ENCODE data around the gene YBX1. TPM values are rescaled to one million over a fixed set of nuclear protein-coding genes. Genes with fewer than 3 reads are reported as not detected.

The YBX1 gene
- total and polyA plus RNA-seq, 4 donors: 107 to 530 (median 204) TPM

- Histone ChIP-seq H3K27ac (ENCODE audit: low read depth in 1 of 2, low read length in 2 of 2) (no peak overlapping the region), H3K9me3 (ENCODE audit: control insufficient read depth in 4 of 4, low read length in 3 of 4) (no peaks in the 10 kb centered on the region), H3K27me3 (ENCODE audit: control insufficient read depth in 4 of 4, insufficient read depth in 4 of 4, low read length in 3 of 4) (no peaks in the 10 kb centered on the region), H3K9ac (ENCODE audit: low read depth in 1 of 2, low read length in 2 of 2) (no peak overlapping the region), H3K36me3 (ENCODE audit: control insufficient read depth in 4 of 4, insufficient read depth in 3 of 4, low read depth in 1 of 4, low read length in 3 of 4) (no peaks in the 10 kb centered on the region), H3K4me1 (ENCODE audit: control insufficient read depth in 4 of 4, insufficient read depth in 4 of 4, low read length in 3 of 4) (peaks cover 2 to 6% (median 4%) of the 10 kb centered on the region in 4 donors), H3K4me3 (ENCODE audit: low read depth in 1 of 3, low read length in 3 of 3) (no peak overlapping the region)
- WGBS: 87% methylated on average over 14 of the region's 14 CpGs
- DNase-seq (ENCODE audit: low spot score): no peak
- TF ChIP-seq HNF4A (conservative IDR thresholded peaks at IDR 0.05) (no peak), ZBTB33 (IDR thresholded peaks at IDR 0.05) (no peak)
Measured at GRCh38 chr1:42735477-42736105, 53.4 kb downstream of the YBX1 start.

GRCh38 chr1:42736152-42736551 lies 53.9 kb downstream of the YBX1 start:
- H3K36me3 ChIP-seq (ENCODE audit: control insufficient read depth in 4 of 4, insufficient read depth in 3 of 4, low read depth in 1 of 4, low read length in 3 of 4): no peaks in the 10 kb centered on the region
- H3K4me1 ChIP-seq (ENCODE audit: control insufficient read depth in 4 of 4, insufficient read depth in 4 of 4, low read length in 3 of 4): peaks cover 2 to 7% (median 5%) of the 10 kb centered on the region in 4 donors
- no peak for DNase-seq (ENCODE audit: low spot score)
- no peak overlapping the region for H3K9ac ChIP-seq (ENCODE audit: low read depth in 1 of 2, low read length in 2 of 2)
- 73% methylated on average over 4 of the region's 4 CpGs for WGBS
- no peaks in the 10 kb centered on the region for H3K27me3 ChIP-seq (ENCODE audit: control insufficient read depth in 4 of 4, insufficient read depth in 4 of 4, low read length in 3 of 4)
- no peaks in the 10 kb centered on the region for H3K9me3 ChIP-seq (ENCODE audit: control insufficient read depth in 4 of 4, low read length in 3 of 4)
- TF ChIP-seq MAX (IDR thresholded peaks at IDR 0.05) (no peak), RAD21 (IDR thresholded peaks at IDR 0.05) (peak in 1 of 2 donors; percentile 14)
- H3K27ac ChIP-seq (ENCODE audit: low read depth in 1 of 2, low read length in 2 of 2): no peak overlapping the region
- no peak overlapping the region for H3K4me3 ChIP-seq (ENCODE audit: low read depth in 1 of 3, low read length in 3 of 3)

- H3K9me3 ChIP-seq (ENCODE audit: control insufficient read depth in 4 of 4, low read length in 3 of 4): no peaks in the 10 kb centered on the region
- no peak overlapping the region for H3K4me3 ChIP-seq (ENCODE audit: low read depth in 1 of 3, low read length in 3 of 3)
- DNase-seq (ENCODE audit: low spot score): no peak
- H3K27me3 ChIP-seq (ENCODE audit: control insufficient read depth in 4 of 4, insufficient read depth in 4 of 4, low read length in 3 of 4): no peaks in the 10 kb centered on the region
- H3K27ac ChIP-seq (ENCODE audit: low read depth in 1 of 2, low read length in 2 of 2): no peak overlapping the region
- peaks cover 2 to 7% (median 5%) of the 10 kb centered on the region in 4 donors for H3K4me1 ChIP-seq (ENCODE audit: control insufficient read depth in 4 of 4, insufficient read depth in 4 of 4, low read length in 3 of 4)
- H3K36me3 ChIP-seq (ENCODE audit: control insufficient read depth in 4 of 4, insufficient read depth in 3 of 4, low read depth in 1 of 4, low read length in 3 of 4): no peaks in the 10 kb centered on the region
- no peak overlapping the region for H3K9ac ChIP-seq (ENCODE audit: low read depth in 1 of 2, low read length in 2 of 2)
- TF ChIP-seq HNF4G (IDR thresholded peaks at IDR 0.05) (no peak), RXRA (IDR thresholded peaks at IDR 0.05) (no peak), FOXA1 (IDR thresholded peaks at IDR 0.05) (no peak), JUND (IDR thresholded peaks at IDR 0.05) (no peak), ATF3 (IDR thresholded peaks at IDR 0.05) (no peak), CTCF (IDR thresholded peaks at IDR 0.05; ENCODE audit: low read depth, low read length, missing input control) (no peak)
- WGBS: 91% methylated on average over 8 of the region's 8 CpGs
Measured at GRCh38 chr1:42736571-42737200, 54.5 kb downstream of the YBX1 start.

All from liver (tissue), 9 donors.